Neural crest cell (in vitro differentiated cells): ENCODE measurements around the gene MYO9A. TPM values are rescaled to one million over a fixed set of nuclear protein-coding genes. Genes with fewer than 3 reads are reported as not detected.

Experiments used
- DNase-seq: peaks from one replicate; pipeline ENCODE4 v3.0.0; 2021; ENCODE audit warnings: low read depth, mixed read lengths, low spot score
- H3K27ac Mint-ChIP-seq: one replicate; pipeline ENCODE4 v1.8.0; 2021; ENCODE audit warnings: mild to moderate bottlenecking, mixed read lengths; ENCODE audit not compliant: unreplicated experiment
- H3K27me3 Mint-ChIP-seq: 2 replicates; pipeline ENCODE4 v1.8.0; 2021; ENCODE audit warnings: low read depth, mild to moderate bottlenecking, mixed read lengths
- H3K36me3 Mint-ChIP-seq: 2 replicates; pipeline ENCODE4 v1.8.0; 2021; ENCODE audit warnings: low read depth, mild to moderate bottlenecking, mixed read lengths
- H3K4me1 Mint-ChIP-seq: 2 replicates; pipeline ENCODE4 v1.8.0; 2021; ENCODE audit warnings: mixed read lengths
- H3K4me3 Mint-ChIP-seq: one replicate; pipeline ENCODE4 v1.8.0; 2021; ENCODE audit warnings: mild to moderate bottlenecking, mixed read lengths
- H3K9me3 Mint-ChIP-seq: 2 replicates; pipeline ENCODE4 v1.8.0; 2021; ENCODE audit warnings: mixed read lengths
- CTCF ChIP-seq: fragments of 200-600 bp; sonication (generic); conservative IDR thresholded peaks from 2 replicates; pipeline ENCODE4 v1.5.0; 2021; ENCODE audit warnings: antibody characterized with exemption, mild to moderate bottlenecking
- total RNA-seq: library from RNA; stranded (reverse); gene quantifications from 2 replicates; pipeline ENCODE4 v1.2.1, GENCODE V29; 2021

Gene MYO9A
- total RNA-seq, 1 donor from 2014 or later: 31.3 TPM

DNA sequence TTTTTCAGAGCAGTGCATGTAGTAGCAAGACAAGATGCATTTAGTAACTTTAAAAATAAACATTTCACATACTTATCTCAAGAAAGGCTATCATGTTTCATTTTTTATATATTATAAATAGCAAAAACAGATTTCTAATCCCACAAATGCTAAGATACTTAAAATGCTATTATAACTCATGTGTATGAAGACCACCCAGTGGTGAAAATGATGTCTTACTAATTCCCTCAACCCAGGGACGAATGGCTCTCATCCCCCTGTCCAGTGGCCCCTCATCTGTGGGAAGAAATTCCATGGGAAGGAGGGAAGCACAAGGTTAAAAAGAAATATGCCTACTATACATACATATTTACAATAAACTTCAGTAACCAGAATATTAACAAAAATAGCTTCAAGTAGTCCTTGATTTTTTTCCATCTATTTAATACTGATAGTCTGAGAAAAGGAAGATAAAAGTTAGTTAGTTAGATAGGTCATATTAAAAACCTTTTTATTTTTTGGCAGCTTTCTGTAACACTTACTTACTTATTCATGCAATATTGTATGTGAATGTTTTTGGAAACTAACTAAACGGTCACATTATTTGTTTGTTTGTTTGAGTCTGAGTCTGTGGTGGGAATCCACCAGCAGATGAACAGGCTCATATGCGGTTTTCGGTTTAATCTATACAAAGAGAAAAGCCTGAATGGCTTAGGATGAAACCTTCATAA lies 292.8 kb downstream of the MYO9A start:
- peaks cover 15% of the 10 kb centered on the region for H3K9me3 Mint-ChIP-seq
- no peak for TF ChIP-seq CTCF
- H3K27ac Mint-ChIP-seq: no peak overlapping the region
- DNase-seq: no peak
- H3K4me1 Mint-ChIP-seq: no peaks in the 10 kb centered on the region
- no peak overlapping the region for H3K4me3 Mint-ChIP-seq
- H3K27me3 Mint-ChIP-seq: no peaks in the 10 kb centered on the region
- H3K36me3 Mint-ChIP-seq: peaks cover 46% of the 10 kb centered on the region

GRCh38 chr15:71823801-71824200 lies 294.1 kb downstream of the MYO9A start:
- TF ChIP-seq CTCF: no peak
- no peak for DNase-seq
- H3K27ac Mint-ChIP-seq: no peak overlapping the region
- H3K4me1 Mint-ChIP-seq: no peaks in the 10 kb centered on the region
- H3K4me3 Mint-ChIP-seq: no peak overlapping the region
- peaks cover 17% of the 10 kb centered on the region for H3K9me3 Mint-ChIP-seq
- peaks cover 46% of the 10 kb centered on the region for H3K36me3 Mint-ChIP-seq
- no peaks in the 10 kb centered on the region for H3K27me3 Mint-ChIP-seq

GRCh38 chr15:71822890-71823630 lies 294.9 kb downstream of the MYO9A start:
- H3K4me3 Mint-ChIP-seq: no peak overlapping the region
- no peak for TF ChIP-seq CTCF
- no peak overlapping the region for H3K27ac Mint-ChIP-seq
- no peak for DNase-seq
- no peaks in the 10 kb centered on the region for H3K4me1 Mint-ChIP-seq
- peaks cover 20% of the 10 kb centered on the region for H3K9me3 Mint-ChIP-seq
- no peaks in the 10 kb centered on the region for H3K27me3 Mint-ChIP-seq
- H3K36me3 Mint-ChIP-seq: peaks cover 48% of the 10 kb centered on the region

DNA sequence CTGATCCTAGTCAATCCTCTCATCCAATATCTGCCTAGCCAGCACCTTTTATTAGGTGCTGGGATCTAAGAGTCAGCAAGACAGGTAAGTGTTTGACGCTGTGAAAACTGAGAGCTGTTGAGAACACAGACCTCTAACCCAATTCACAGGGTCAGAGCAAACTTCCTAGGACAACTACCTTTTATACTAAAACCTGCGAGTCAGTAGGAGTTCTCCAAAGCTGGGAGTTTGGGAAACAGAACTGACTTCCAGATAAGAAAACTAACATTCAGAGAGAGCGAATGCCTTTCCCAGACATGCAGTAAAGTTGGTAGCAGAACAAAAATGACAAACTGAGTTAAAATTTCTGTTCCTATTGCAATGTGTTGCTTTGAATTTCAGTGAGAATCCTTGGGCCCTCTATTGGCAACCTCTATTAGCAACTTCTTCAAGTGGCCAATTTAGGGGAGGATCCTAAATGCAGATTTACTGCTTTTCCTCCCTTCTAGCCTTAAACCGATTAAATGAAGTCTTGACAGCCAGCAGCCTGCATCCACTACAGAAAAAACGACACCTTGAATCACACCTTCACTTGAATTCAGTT lies 296.3 kb downstream of the MYO9A start:
- DNase-seq: no peak
- no peak for TF ChIP-seq CTCF
- H3K27ac Mint-ChIP-seq: no peak overlapping the region

DNA sequence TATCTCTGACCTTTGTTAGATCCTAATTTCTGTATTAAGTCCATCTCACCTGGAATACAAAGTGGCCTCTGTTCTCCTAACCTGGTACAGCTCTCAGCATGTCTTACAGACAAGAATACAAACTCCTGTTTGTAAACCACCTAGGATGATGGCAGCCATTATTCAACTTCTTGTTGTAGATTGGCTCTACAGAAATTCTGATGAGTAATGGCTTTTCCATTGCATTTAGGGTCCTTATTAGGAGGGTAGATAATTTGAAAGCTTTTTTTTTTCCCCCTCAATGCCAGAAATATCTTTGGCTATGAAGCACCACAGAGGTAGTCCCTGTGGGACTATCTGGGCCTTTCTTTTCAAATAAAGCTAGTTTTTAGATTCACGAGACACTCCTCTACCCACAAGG lies 297.8 kb downstream of the MYO9A start:
- H3K4me3 Mint-ChIP-seq: no peak overlapping the region
- TF ChIP-seq CTCF: no peak
- no peaks in the 10 kb centered on the region for H3K4me1 Mint-ChIP-seq
- H3K27me3 Mint-ChIP-seq: no peaks in the 10 kb centered on the region
- H3K9me3 Mint-ChIP-seq: peaks cover 22% of the 10 kb centered on the region
- H3K36me3 Mint-ChIP-seq: peaks cover 47% of the 10 kb centered on the region
- no peak overlapping the region for H3K27ac Mint-ChIP-seq
- DNase-seq: no peak

More for the DNA sequence above, 296.3 kb downstream of the MYO9A start:
- Mint-ChIP-seq H3K4me3 (no peak overlapping the region), H3K36me3 (peaks cover 48% of the 10 kb centered on the region), H3K9me3 (peaks cover 22% of the 10 kb centered on the region), H3K27me3 (no peaks in the 10 kb centered on the region), H3K4me1 (no peaks in the 10 kb centered on the region)
